HL-60 (cell line): ENCODE measurements around the gene COL2A1.

Source experiments
- DNase-seq, 2 experiments: peaks; one replicate each; pipeline ENCODE4 v3.0.0-alpha.2; 2010 to 2020; ENCODE audit warnings: low read depth in 1 of 2, low spot score in 1 of 2
- H3K27ac ChIP-seq: fragments of 250-450 bp; sonication (Bioruptor Pico); replicated peaks from 2 replicates; pipeline ENCODE4 v1.5.1; 2020; ENCODE audit warnings: mild to moderate bottlenecking, moderate library complexity
- H3K27me3 ChIP-seq: fragments of 250-450 bp; sonication (Bioruptor Pico); 2 replicates; pipeline ENCODE4 v1.5.1; 2021; ENCODE audit warnings: mild to moderate bottlenecking, moderate library complexity; ENCODE audit not compliant: insufficient read depth, poor library complexity, severe bottlenecking
- H3K4me3 ChIP-seq: replicated peaks from 2 replicates; pipeline ENCODE4 v1.5.1; 2011; ENCODE audit warnings: mild to moderate bottlenecking, control low read depth, low read length; ENCODE audit not compliant: insufficient read depth
- GABPA ChIP-seq: IDR thresholded peaks from 2 replicates; pipeline ENCODE4 v1.6.1; 2012; ENCODE audit warnings: low read depth
- POLR2AphosphoS5 ChIP-seq: IDR thresholded peaks from 2 replicates; pipeline ENCODE4 v1.6.1; 2012; ENCODE audit warnings: low read depth
- REST ChIP-seq: IDR thresholded peaks from 2 replicates; pipeline ENCODE4 v1.6.1; 2012; ENCODE audit warnings: low read depth; ENCODE audit not compliant: insufficient replicate concordance
- SPI1 ChIP-seq: IDR thresholded peaks from 2 replicates; pipeline ENCODE4 v1.6.1; 2012; ENCODE audit warnings: low read depth, mild to moderate bottlenecking, borderline replicate concordance
- TF ChIP-seq, protein P1 (sequence below): IDR thresholded peaks from one replicate; pipeline ENCODE4 v1.5.1; 2011; ENCODE audit warnings: low read length, control low read depth, inconsistent platforms; ENCODE audit not compliant: insufficient read depth

The COL2A1 gene

GRCh38 chr12:48018618-48018995 is 14.3 kb upstream of the COL2A1 start:
- Histone ChIP-seq H3K4me3 (no peak overlapping the region), H3K27ac (no peak overlapping the region), H3K27me3 (peaks cover 3% of the 10 kb centered on the region)
- DNase-seq = no peak
- TF ChIP-seq, protein P1, sequence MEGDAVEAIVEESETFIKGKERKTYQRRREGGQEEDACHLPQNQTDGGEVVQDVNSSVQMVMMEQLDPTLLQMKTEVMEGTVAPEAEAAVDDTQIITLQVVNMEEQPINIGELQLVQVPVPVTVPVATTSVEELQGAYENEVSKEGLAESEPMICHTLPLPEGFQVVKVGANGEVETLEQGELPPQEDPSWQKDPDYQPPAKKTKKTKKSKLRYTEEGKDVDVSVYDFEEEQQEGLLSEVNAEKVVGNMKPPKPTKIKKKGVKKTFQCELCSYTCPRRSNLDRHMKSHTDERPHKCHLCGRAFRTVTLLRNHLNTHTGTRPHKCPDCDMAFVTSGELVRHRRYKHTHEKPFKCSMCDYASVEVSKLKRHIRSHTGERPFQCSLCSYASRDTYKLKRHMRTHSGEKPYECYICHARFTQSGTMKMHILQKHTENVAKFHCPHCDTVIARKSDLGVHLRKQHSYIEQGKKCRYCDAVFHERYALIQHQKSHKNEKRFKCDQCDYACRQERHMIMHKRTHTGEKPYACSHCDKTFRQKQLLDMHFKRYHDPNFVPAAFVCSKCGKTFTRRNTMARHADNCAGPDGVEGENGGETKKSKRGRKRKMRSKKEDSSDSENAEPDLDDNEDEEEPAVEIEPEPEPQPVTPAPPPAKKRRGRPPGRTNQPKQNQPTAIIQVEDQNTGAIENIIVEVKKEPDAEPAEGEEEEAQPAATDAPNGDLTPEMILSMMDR = no peak
- TF ChIP-seq REST (no peak), GABPA (no peak), SPI1 (no peak), POLR2AphosphoS5 (no peak)

- peaks cover 5% of the 10 kb centered on the region for H3K27me3 ChIP-seq
- DNase-seq = no peak
These were observed 13.8 kb upstream of the COL2A1 start for GRCh38 chr12:48017921-48018617.

DNA sequence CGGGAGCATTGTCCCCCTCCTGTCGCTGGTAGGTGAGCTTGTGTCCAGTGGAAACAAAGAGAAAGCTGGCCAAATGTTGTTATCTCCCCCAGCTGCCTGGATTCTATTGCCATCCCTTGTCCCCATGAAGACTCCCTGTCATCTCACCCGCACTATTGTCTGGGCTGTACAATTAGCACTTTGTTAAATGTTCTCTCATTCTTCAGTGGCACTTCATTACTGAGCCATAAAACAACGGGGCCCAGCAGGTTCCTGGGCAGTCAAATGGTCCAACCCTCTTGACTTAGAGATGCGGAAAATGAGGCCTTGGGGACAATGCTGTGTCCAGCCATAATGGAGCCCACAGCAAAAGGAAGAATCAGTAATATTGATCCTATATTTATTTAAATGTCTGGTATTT is 13.2 kb upstream of the COL2A1 start:
- no peak overlapping the region for H3K4me3 ChIP-seq
- H3K27ac ChIP-seq = no peak overlapping the region
- peaks cover 5% of the 10 kb centered on the region for H3K27me3 ChIP-seq
- TF ChIP-seq GABPA (no peak), REST (no peak), SPI1 (no peak), POLR2AphosphoS5 (no peak)
- TF ChIP-seq, protein P1 = no peak
- DNase-seq = no peak

More at GRCh38 chr12:48017921-48018617, 13.8 kb upstream of the COL2A1 start:
- no peak overlapping the region for H3K4me3 ChIP-seq
- no peak overlapping the region for H3K27ac ChIP-seq
- TF ChIP-seq POLR2AphosphoS5 = no peak
- no peak for TF ChIP-seq SPI1
- no peak for TF ChIP-seq REST
- TF ChIP-seq, protein P1 = no peak
- no peak for TF ChIP-seq GABPA
